ENCODE results near the gene GAS2L2. TPM values are rescaled to one million over a fixed set of nuclear protein-coding genes. Genes with fewer than 3 reads are reported as not detected.

The GAS2L2 gene
- total and polyA plus RNA-seq, 5 donors from 2014 or later: not detected

- Mint-ChIP-seq H3K9me3 (no peaks in the 10 kb centered on the region), H3K4me1 (peaks cover 0 to 1% (median under 1%) of the 10 kb centered on the region in 4 donors), H3K27me3 (peaks cover 23% of the 10 kb centered on the region), H3K27ac (no peak overlapping the region), H3K36me3 (no peaks in the 10 kb centered on the region), H3K4me3 (no peak overlapping the region)
- Histone ChIP-seq H3K9me3 (ENCODE audit: control insufficient read depth in 2 of 2, low read length in 2 of 2) (no peaks in the 10 kb centered on the region), H3K27me3 (ENCODE audit: control insufficient read depth, insufficient read depth, low read length) (peaks cover 2% of the 10 kb centered on the region), H3K27ac (ENCODE audit: insufficient read depth, low read length, poor library complexity, severe bottlenecking) (no peak overlapping the region), H3K36me3 (ENCODE audit: control insufficient read depth, insufficient read depth, low read length) (no peaks in the 10 kb centered on the region), H3K4me3 (ENCODE audit: low read depth, low read length) (no peak overlapping the region), H3K4me1 (ENCODE audit: control insufficient read depth, insufficient read depth, low read length, poor library complexity, severe bottlenecking) (peaks cover 1% of the 10 kb centered on the region)
- DNase-seq (no peak), ATAC-seq (ENCODE audit: low read depth in 2 of 2) (no peak)
Measured at GRCh38 chr17:35769895-35770486, 17.0 kb upstream of the GAS2L2 start.

GRCh38 chr17:35768797-35769196 lies 15.8 kb upstream of the GAS2L2 start:
- Mint-ChIP-seq H3K4me1 (peaks cover 0 to 8% (median 3%) of the 10 kb centered on the region in 4 donors), H3K9me3 (no peaks in the 10 kb centered on the region), H3K4me3 (no peak overlapping the region), H3K36me3 (no peaks in the 10 kb centered on the region), H3K27ac (no peak overlapping the region), H3K27me3 (peaks cover 19% of the 10 kb centered on the region)
- Histone ChIP-seq H3K27ac (ENCODE audit: insufficient read depth, low read length, poor library complexity, severe bottlenecking) (no peak overlapping the region), H3K36me3 (ENCODE audit: control insufficient read depth, insufficient read depth, low read length) (no peaks in the 10 kb centered on the region), H3K9me3 (ENCODE audit: control insufficient read depth in 2 of 2, low read length in 2 of 2) (no peaks in the 10 kb centered on the region), H3K27me3 (ENCODE audit: control insufficient read depth, insufficient read depth, low read length) (peaks cover 2% of the 10 kb centered on the region), H3K4me3 (ENCODE audit: low read depth, low read length) (no peak overlapping the region), H3K4me1 (ENCODE audit: control insufficient read depth, insufficient read depth, low read length, poor library complexity, severe bottlenecking) (peaks cover 10% of the 10 kb centered on the region)
- ATAC-seq (ENCODE audit: low read depth in 2 of 2): no peak
- no peak for DNase-seq

- DNase-seq (peak in 2 of 3 donors; percentile 28 to 46), ATAC-seq (ENCODE audit: low read depth in 2 of 2) (no peak)
- peak overlapping the region in 1 of 4 donors; percentile 68 for H3K4me3 Mint-ChIP-seq
- peaks cover 16% of the 10 kb centered on the region for H3K27me3 Mint-ChIP-seq
- no peaks in the 10 kb centered on the region for H3K27me3 ChIP-seq (ENCODE audit: control insufficient read depth, insufficient read depth, low read length)
- H3K4me1 Mint-ChIP-seq: peaks cover 0 to 8% (median 3%) of the 10 kb centered on the region in 4 donors
- H3K9me3 Mint-ChIP-seq: no peaks in the 10 kb centered on the region
- H3K27ac ChIP-seq (ENCODE audit: insufficient read depth, low read length, poor library complexity, severe bottlenecking): no peak overlapping the region
- H3K4me3 ChIP-seq (ENCODE audit: low read depth, low read length): no peak overlapping the region
- no peaks in the 10 kb centered on the region for H3K36me3 Mint-ChIP-seq
- no peaks in the 10 kb centered on the region for H3K9me3 ChIP-seq (ENCODE audit: control insufficient read depth in 2 of 2, low read length in 2 of 2)
- no peak overlapping the region for H3K27ac Mint-ChIP-seq
- H3K4me1 ChIP-seq (ENCODE audit: control insufficient read depth, insufficient read depth, low read length, poor library complexity, severe bottlenecking): peaks cover 11% of the 10 kb centered on the region
- no peaks in the 10 kb centered on the region for H3K36me3 ChIP-seq (ENCODE audit: control insufficient read depth, insufficient read depth, low read length)
Measured at GRCh38 chr17:35766903-35767510, 14.0 kb upstream of the GAS2L2 start.

GRCh38 chr17:35766489-35766877 lies 13.4 kb upstream of the GAS2L2 start:
- Histone ChIP-seq H3K9me3 (ENCODE audit: control insufficient read depth in 2 of 2, low read length in 2 of 2) (no peaks in the 10 kb centered on the region), H3K4me3 (ENCODE audit: low read depth, low read length) (no peak overlapping the region), H3K36me3 (ENCODE audit: control insufficient read depth, insufficient read depth, low read length) (no peaks in the 10 kb centered on the region), H3K27ac (ENCODE audit: insufficient read depth, low read length, poor library complexity, severe bottlenecking) (no peak overlapping the region), H3K27me3 (ENCODE audit: control insufficient read depth, insufficient read depth, low read length) (no peaks in the 10 kb centered on the region), H3K4me1 (ENCODE audit: control insufficient read depth, insufficient read depth, low read length, poor library complexity, severe bottlenecking) (peaks cover 11% of the 10 kb centered on the region)
- Mint-ChIP-seq H3K4me1 (peaks cover 0 to 8% (median 3%) of the 10 kb centered on the region in 4 donors), H3K27me3 (peaks cover 21% of the 10 kb centered on the region), H3K36me3 (no peaks in the 10 kb centered on the region), H3K4me3 (peak overlapping the region in 1 of 4 donors; percentile 68), H3K27ac (no peak overlapping the region), H3K9me3 (no peaks in the 10 kb centered on the region)
- no peak for ATAC-seq (ENCODE audit: low read depth in 2 of 2)
- DNase-seq: no peak

GRCh38 chr17:35765756-35766488 lies 12.9 kb upstream of the GAS2L2 start:
- Mint-ChIP-seq H3K4me1 (peaks cover 0 to 8% (median 3%) of the 10 kb centered on the region in 4 donors), H3K27ac (no peak overlapping the region), H3K36me3 (no peaks in the 10 kb centered on the region), H3K27me3 (peaks cover 23% of the 10 kb centered on the region), H3K9me3 (no peaks in the 10 kb centered on the region), H3K4me3 (peak overlapping the region in 2 of 4 donors; percentile 73 to 95)
- H3K36me3 ChIP-seq (ENCODE audit: control insufficient read depth, insufficient read depth, low read length): no peaks in the 10 kb centered on the region
- H3K27ac ChIP-seq (ENCODE audit: insufficient read depth, low read length, poor library complexity, severe bottlenecking): no peak overlapping the region
- H3K27me3 ChIP-seq (ENCODE audit: control insufficient read depth, insufficient read depth, low read length): no peaks in the 10 kb centered on the region
- H3K4me3 ChIP-seq (ENCODE audit: low read depth, low read length): no peak overlapping the region
- no peaks in the 10 kb centered on the region for H3K9me3 ChIP-seq (ENCODE audit: control insufficient read depth in 2 of 2, low read length in 2 of 2)
- ATAC-seq (ENCODE audit: low read depth in 2 of 2) (no peak), DNase-seq (no peak)
- peaks cover 11% of the 10 kb centered on the region for H3K4me1 ChIP-seq (ENCODE audit: control insufficient read depth, insufficient read depth, low read length, poor library complexity, severe bottlenecking)

GRCh38 chr17:35765086-35765710 lies 12.2 kb upstream of the GAS2L2 start:
- Mint-ChIP-seq H3K4me1 (peaks cover 0 to 9% (median 3%) of the 10 kb centered on the region in 4 donors), H3K4me3 (peak overlapping the region in 3 of 4 donors; percentile 91 to 95 (median 91)), H3K27ac (peak overlapping the region in 2 of 3 donors; percentile 73 to 83), H3K36me3 (peaks cover 1% of the 10 kb centered on the region), H3K9me3 (no peaks in the 10 kb centered on the region), H3K27me3 (peaks cover 23% of the 10 kb centered on the region)
- H3K27me3 ChIP-seq (ENCODE audit: control insufficient read depth, insufficient read depth, low read length): no peaks in the 10 kb centered on the region
- no peak overlapping the region for H3K4me3 ChIP-seq (ENCODE audit: low read depth, low read length)
- ATAC-seq (ENCODE audit: low read depth in 2 of 2) (no peak), DNase-seq (no peak)
- H3K4me1 ChIP-seq (ENCODE audit: control insufficient read depth, insufficient read depth, low read length, poor library complexity, severe bottlenecking): peaks cover 11% of the 10 kb centered on the region
- no peak overlapping the region for H3K27ac ChIP-seq (ENCODE audit: insufficient read depth, low read length, poor library complexity, severe bottlenecking)
- no peaks in the 10 kb centered on the region for H3K36me3 ChIP-seq (ENCODE audit: control insufficient read depth, insufficient read depth, low read length)
- no peaks in the 10 kb centered on the region for H3K9me3 ChIP-seq (ENCODE audit: control insufficient read depth in 2 of 2, low read length in 2 of 2)

GRCh38 chr17:35764123-35764991 lies 11.3 kb upstream of the GAS2L2 start:
- ATAC-seq (ENCODE audit: low read depth in 2 of 2) (peak; percentile 84 to 86), DNase-seq (peak; percentile 76 to 91 (median 81))
- Mint-ChIP-seq H3K4me1 (peaks cover 0 to 9% (median 3%) of the 10 kb centered on the region in 4 donors), H3K9me3 (no peaks in the 10 kb centered on the region), H3K27me3 (peaks cover 23% of the 10 kb centered on the region), H3K4me3 (peak overlapping the region; percentile 91 to 98 (median 93)), H3K36me3 (peaks cover 3% of the 10 kb centered on the region), H3K27ac (peak overlapping the region; percentile 71 to 83 (median 73))
- Histone ChIP-seq H3K4me3 (ENCODE audit: low read depth, low read length) (no peak overlapping the region), H3K27me3 (ENCODE audit: control insufficient read depth, insufficient read depth, low read length) (no peaks in the 10 kb centered on the region), H3K27ac (ENCODE audit: insufficient read depth, low read length, poor library complexity, severe bottlenecking) (peak overlapping the region; percentile 47), H3K36me3 (ENCODE audit: control insufficient read depth, insufficient read depth, low read length) (no peaks in the 10 kb centered on the region), H3K9me3 (ENCODE audit: control insufficient read depth in 2 of 2, low read length in 2 of 2) (no peaks in the 10 kb centered on the region), H3K4me1 (ENCODE audit: control insufficient read depth, insufficient read depth, low read length, poor library complexity, severe bottlenecking) (peaks cover 11% of the 10 kb centered on the region)
